ENCODE data around the gene JARID2.

JARID2 gene

GRCh38 chr6:15335385-15335784 is 89.5 kb downstream of the JARID2 start:
- Histone ChIP-seq H3K18ac (ENCODE audit: low read depth in 1 of 2, low read length in 2 of 2) (no peak overlapping the region), H3K36me3 (ENCODE audit: control insufficient read depth in 1 of 2, insufficient read depth in 2 of 2, low read depth in 1 of 2, low read length in 2 of 2) (no peaks in the 10 kb centered on the region), H3K4ac (ENCODE audit: low read depth in 1 of 2, low read length in 2 of 2) (no peak overlapping the region), H3K23ac (ENCODE audit: low read length in 2 of 2) (no peak overlapping the region), H3K9me3 (ENCODE audit: control insufficient read depth, low read length) (no peaks in the 10 kb centered on the region), H3K27ac (ENCODE audit: low read length, poor library complexity, severe bottlenecking) (no peak overlapping the region), H2AK5ac (ENCODE audit: low read length, severe bottlenecking) (no peak overlapping the region), H4K91ac (ENCODE audit: low read length) (no peak overlapping the region), H3K4me1 (ENCODE audit: control insufficient read depth, insufficient read depth, low read depth, low read length) (peaks cover 7% of the 10 kb centered on the region), H2BK5ac (ENCODE audit: low read depth, low read length, poor library complexity, severe bottlenecking) (no peak overlapping the region), H3K4me3 (ENCODE audit: insufficient read depth in 1 of 2, low read depth in 1 of 2, low read length in 2 of 2) (no peak overlapping the region), H4K8ac (ENCODE audit: low read length) (peak overlapping the region; percentile 40), H2BK12ac (ENCODE audit: low read length in 2 of 2) (no peak overlapping the region), H3K79me1 (replicated peaks; ENCODE audit: low read length, poor library complexity, severe bottlenecking) (peaks cover 42% of the 10 kb centered on the region), H2AFZ (ENCODE audit: low read depth, low read length) (no peak overlapping the region), H3K27me3 (ENCODE audit: control insufficient read depth in 1 of 2, insufficient read depth in 1 of 2, low read length in 2 of 2) (no peaks in the 10 kb centered on the region), H3K9ac (ENCODE audit: low read length) (no peak overlapping the region), H2BK120ac (ENCODE audit: low read depth, low read length) (no peak overlapping the region), H3K4me2 (ENCODE audit: low read length, poor library complexity, severe bottlenecking) (no peak overlapping the region), H3K14ac (ENCODE audit: low read length in 2 of 2) (no peak overlapping the region), H2BK15ac (ENCODE audit: low read depth, poor library complexity, severe bottlenecking) (no peak overlapping the region)
- DNase-seq: no peak

- no peak overlapping the region for H2BK12ac ChIP-seq (ENCODE audit: low read length in 2 of 2)
- no peak overlapping the region for H3K27ac ChIP-seq (ENCODE audit: low read length, poor library complexity, severe bottlenecking)
- H2AK5ac ChIP-seq (ENCODE audit: low read length, severe bottlenecking): no peak overlapping the region
- no peak overlapping the region for H3K9ac ChIP-seq (ENCODE audit: low read length)
- WGBS: 91% methylated on average over 4 of the region's 4 CpGs
- DNase-seq: no peak
- H3K4me1 ChIP-seq (ENCODE audit: control insufficient read depth, insufficient read depth, low read depth, low read length): peaks cover 6% of the 10 kb centered on the region
- no peak overlapping the region for H3K4ac ChIP-seq (ENCODE audit: low read depth in 1 of 2, low read length in 2 of 2)
- no peak overlapping the region for H2AFZ ChIP-seq (ENCODE audit: low read depth, low read length)
- H3K9me3 ChIP-seq (ENCODE audit: control insufficient read depth, low read length): no peaks in the 10 kb centered on the region
- H2BK15ac ChIP-seq (ENCODE audit: low read depth, poor library complexity, severe bottlenecking): no peak overlapping the region
- H3K4me3 ChIP-seq (ENCODE audit: insufficient read depth in 1 of 2, low read depth in 1 of 2, low read length in 2 of 2): no peak overlapping the region
- no peaks in the 10 kb centered on the region for H3K27me3 ChIP-seq (ENCODE audit: control insufficient read depth in 1 of 2, insufficient read depth in 1 of 2, low read length in 2 of 2)
- no peak overlapping the region for H4K91ac ChIP-seq (ENCODE audit: low read length)
- no peak overlapping the region for H3K4me2 ChIP-seq (ENCODE audit: low read length, poor library complexity, severe bottlenecking)
- H3K79me1 ChIP-seq (replicated peaks; ENCODE audit: low read length, poor library complexity, severe bottlenecking): peaks cover 46% of the 10 kb centered on the region
- H2BK120ac ChIP-seq (ENCODE audit: low read depth, low read length): no peak overlapping the region
- H3K36me3 ChIP-seq (ENCODE audit: control insufficient read depth in 1 of 2, insufficient read depth in 2 of 2, low read depth in 1 of 2, low read length in 2 of 2): no peaks in the 10 kb centered on the region
- H4K8ac ChIP-seq (ENCODE audit: low read length): no peak overlapping the region
- no peak overlapping the region for H2BK5ac ChIP-seq (ENCODE audit: low read depth, low read length, poor library complexity, severe bottlenecking)
- H3K23ac ChIP-seq (ENCODE audit: low read length in 2 of 2): no peak overlapping the region
- no peak overlapping the region for H3K18ac ChIP-seq (ENCODE audit: low read depth in 1 of 2, low read length in 2 of 2)
- no peak overlapping the region for H3K14ac ChIP-seq (ENCODE audit: low read length in 2 of 2)
Observed at GRCh38 chr6:15335916-15336315, 90.0 kb downstream of the JARID2 start.

GRCh38 chr6:15336900-15337560 is 91.2 kb downstream of the JARID2 start:
- Histone ChIP-seq H3K79me1 (replicated peaks; ENCODE audit: low read length, poor library complexity, severe bottlenecking) (peaks cover 48% of the 10 kb centered on the region), H2BK5ac (ENCODE audit: low read depth, low read length, poor library complexity, severe bottlenecking) (no peak overlapping the region), H3K36me3 (ENCODE audit: control insufficient read depth in 1 of 2, insufficient read depth in 2 of 2, low read depth in 1 of 2, low read length in 2 of 2) (no peaks in the 10 kb centered on the region), H2AK5ac (ENCODE audit: low read length, severe bottlenecking) (no peak overlapping the region), H3K9ac (ENCODE audit: low read length) (no peak overlapping the region), H3K4me2 (ENCODE audit: low read length, poor library complexity, severe bottlenecking) (no peak overlapping the region), H3K4ac (ENCODE audit: low read depth in 1 of 2, low read length in 2 of 2) (no peak overlapping the region), H3K27me3 (ENCODE audit: control insufficient read depth in 1 of 2, insufficient read depth in 1 of 2, low read length in 2 of 2) (no peaks in the 10 kb centered on the region), H2BK120ac (ENCODE audit: low read depth, low read length) (no peak overlapping the region), H3K18ac (ENCODE audit: low read depth in 1 of 2, low read length in 2 of 2) (peak overlapping the region in 1 of 2 experiments; percentile 80), H2BK12ac (ENCODE audit: low read length in 2 of 2) (peak overlapping the region; percentile 35 to 45), H3K4me1 (ENCODE audit: control insufficient read depth, insufficient read depth, low read depth, low read length) (peaks cover 3% of the 10 kb centered on the region), H3K9me3 (ENCODE audit: control insufficient read depth, low read length) (no peaks in the 10 kb centered on the region), H3K23ac (ENCODE audit: low read length in 2 of 2) (peak overlapping the region in 1 of 2 experiments; percentile 70), H3K14ac (ENCODE audit: low read length in 2 of 2) (peak overlapping the region in 1 of 2 experiments; percentile 95), H2BK15ac (ENCODE audit: low read depth, poor library complexity, severe bottlenecking) (no peak overlapping the region), H2AFZ (ENCODE audit: low read depth, low read length) (no peak overlapping the region), H3K27ac (ENCODE audit: low read length, poor library complexity, severe bottlenecking) (no peak overlapping the region), H4K8ac (ENCODE audit: low read length) (peak overlapping the region; percentile 50), H4K91ac (ENCODE audit: low read length) (peak overlapping the region; percentile 84), H3K4me3 (ENCODE audit: insufficient read depth in 1 of 2, low read depth in 1 of 2, low read length in 2 of 2) (no peak overlapping the region)
- WGBS: 51% methylated on average over 7 of the region's 9 CpGs
- no peak for DNase-seq

GRCh38 chr6:15337582-15337981 is 91.7 kb downstream of the JARID2 start:
- peaks cover 49% of the 10 kb centered on the region for H3K79me1 ChIP-seq (replicated peaks; ENCODE audit: low read length, poor library complexity, severe bottlenecking)
- H3K9me3 ChIP-seq (ENCODE audit: control insufficient read depth, low read length): no peaks in the 10 kb centered on the region
- no peak overlapping the region for H3K9ac ChIP-seq (ENCODE audit: low read length)
- no peaks in the 10 kb centered on the region for H3K27me3 ChIP-seq (ENCODE audit: control insufficient read depth in 1 of 2, insufficient read depth in 1 of 2, low read length in 2 of 2)
- no peaks in the 10 kb centered on the region for H3K36me3 ChIP-seq (ENCODE audit: control insufficient read depth in 1 of 2, insufficient read depth in 2 of 2, low read depth in 1 of 2, low read length in 2 of 2)
- H4K8ac ChIP-seq (ENCODE audit: low read length): no peak overlapping the region
- no peak overlapping the region for H3K27ac ChIP-seq (ENCODE audit: low read length, poor library complexity, severe bottlenecking)
- peak overlapping the region in 1 of 2 experiments; percentile 69 for H3K4ac ChIP-seq (ENCODE audit: low read depth in 1 of 2, low read length in 2 of 2)
- no peak overlapping the region for H2BK15ac ChIP-seq (ENCODE audit: low read depth, poor library complexity, severe bottlenecking)
- WGBS: 63% methylated on average over 3 of the region's 3 CpGs
- H2BK12ac ChIP-seq (ENCODE audit: low read length in 2 of 2): peak overlapping the region in 1 of 2 experiments; percentile 72
- no peak overlapping the region for H3K4me2 ChIP-seq (ENCODE audit: low read length, poor library complexity, severe bottlenecking)
- no peak overlapping the region for H2BK5ac ChIP-seq (ENCODE audit: low read depth, low read length, poor library complexity, severe bottlenecking)
- H2BK120ac ChIP-seq (ENCODE audit: low read depth, low read length): no peak overlapping the region
- peaks cover 5% of the 10 kb centered on the region for H3K4me1 ChIP-seq (ENCODE audit: control insufficient read depth, insufficient read depth, low read depth, low read length)
- H3K18ac ChIP-seq (ENCODE audit: low read depth in 1 of 2, low read length in 2 of 2): peak overlapping the region in 1 of 2 experiments; percentile 80
- H3K23ac ChIP-seq (ENCODE audit: low read length in 2 of 2): peak overlapping the region in 1 of 2 experiments; percentile 40
- no peak overlapping the region for H2AFZ ChIP-seq (ENCODE audit: low read depth, low read length)
- H2AK5ac ChIP-seq (ENCODE audit: low read length, severe bottlenecking): no peak overlapping the region
- H3K4me3 ChIP-seq (ENCODE audit: insufficient read depth in 1 of 2, low read depth in 1 of 2, low read length in 2 of 2): no peak overlapping the region
- H4K91ac ChIP-seq (ENCODE audit: low read length): no peak overlapping the region
- H3K14ac ChIP-seq (ENCODE audit: low read length in 2 of 2): no peak overlapping the region
- DNase-seq: no peak

Data from mesenchymal stem cell (in vitro differentiated cells and primary cell).